ENCODE measurements around the gene DMAC2.
"Not testable (repeated sequence)": the region's sequence is repeated elsewhere in the genome, so short reads cannot be mapped to it uniquely, and the experiment has no call there.

DMAC2 gene

DNA sequence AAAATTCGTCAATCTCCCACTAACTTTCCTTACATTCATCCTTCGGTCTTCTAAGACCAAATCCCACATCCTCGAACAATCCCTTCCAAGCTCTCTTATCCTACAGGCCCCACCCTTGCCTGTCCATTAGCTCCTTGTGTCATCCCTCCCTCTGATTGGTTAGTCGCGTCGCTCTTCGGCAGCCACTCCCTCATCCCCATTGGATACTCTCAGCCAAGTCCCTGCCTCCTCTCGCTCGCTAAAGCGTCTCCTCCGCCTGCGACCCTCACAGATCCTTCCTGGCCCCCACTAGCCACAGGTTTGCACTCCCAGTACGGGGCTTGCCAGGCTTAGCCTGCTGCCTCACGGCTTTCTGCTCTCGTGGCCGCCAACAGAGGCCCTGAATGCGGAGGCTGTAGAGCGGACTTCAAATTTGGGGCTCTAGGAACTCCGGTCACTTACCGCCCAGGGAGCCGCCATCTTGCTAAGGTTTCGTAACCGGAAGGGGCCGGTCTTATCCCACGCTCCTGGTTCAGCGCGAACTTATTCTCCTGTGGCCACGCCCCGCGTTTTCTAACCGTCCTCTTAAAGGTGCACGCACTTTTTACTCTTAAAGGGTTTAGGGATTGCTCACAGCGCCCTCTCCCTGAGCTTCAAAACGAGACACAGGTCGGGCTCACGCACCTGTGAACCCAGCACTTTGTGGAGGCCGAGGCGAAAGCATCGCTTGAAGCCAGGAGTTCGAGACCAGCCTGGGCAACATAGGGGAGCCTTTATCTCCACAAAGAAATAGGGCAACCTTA, at the start of gene DMAC2:
TSS of gene DMAC2 (minus strand) at position 472 of the 782 bp plus-strand sequence. CDS start at position 459, 13 bp downstream.
- peak; percentile 95 for DNase-seq (ENCODE audit: low read depth)

DNA sequence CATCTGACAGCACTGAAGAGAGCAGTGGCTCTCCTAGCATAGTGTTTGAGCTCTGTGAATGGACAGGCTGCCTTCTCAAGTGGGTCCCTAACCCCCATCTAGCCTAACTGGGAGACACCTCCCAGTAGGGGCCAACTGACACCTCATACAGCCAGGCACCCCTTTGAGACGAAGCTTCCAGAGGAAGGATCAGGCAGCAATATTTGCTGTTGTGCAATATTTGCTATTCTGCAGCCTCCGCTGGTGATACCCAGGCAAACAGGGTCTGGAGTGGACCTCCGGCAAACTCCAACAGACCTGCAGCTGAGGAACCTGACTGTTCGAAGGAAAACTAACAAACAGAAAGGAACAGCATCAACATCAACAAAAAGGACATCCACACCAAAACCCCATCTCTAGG, 47.2 kb upstream of the DMAC2 start:
- DNase-seq (ENCODE audit: low read depth), result not testable (repeated sequence)

DNA sequence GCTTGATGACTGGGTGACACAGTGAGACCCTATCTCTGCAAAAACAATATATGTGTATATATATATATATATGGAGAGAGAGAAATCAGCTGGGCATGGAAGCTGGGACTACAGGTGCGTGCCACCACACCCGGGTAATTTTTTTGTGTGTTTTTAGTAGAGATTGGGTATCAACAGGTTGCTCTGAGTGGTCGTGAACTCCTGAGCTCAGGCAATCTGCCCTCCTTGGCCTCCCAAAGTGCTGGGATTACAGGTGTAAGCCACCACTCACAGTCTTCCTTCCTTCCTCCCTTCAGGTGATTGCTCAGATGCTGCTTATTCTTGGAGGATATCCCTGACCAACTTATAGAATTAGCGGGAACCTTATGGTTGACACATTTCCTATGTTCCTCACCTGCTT, 45.1 kb upstream of the DMAC2 start:
- no peak for DNase-seq (ENCODE audit: low read depth)

DNA sequence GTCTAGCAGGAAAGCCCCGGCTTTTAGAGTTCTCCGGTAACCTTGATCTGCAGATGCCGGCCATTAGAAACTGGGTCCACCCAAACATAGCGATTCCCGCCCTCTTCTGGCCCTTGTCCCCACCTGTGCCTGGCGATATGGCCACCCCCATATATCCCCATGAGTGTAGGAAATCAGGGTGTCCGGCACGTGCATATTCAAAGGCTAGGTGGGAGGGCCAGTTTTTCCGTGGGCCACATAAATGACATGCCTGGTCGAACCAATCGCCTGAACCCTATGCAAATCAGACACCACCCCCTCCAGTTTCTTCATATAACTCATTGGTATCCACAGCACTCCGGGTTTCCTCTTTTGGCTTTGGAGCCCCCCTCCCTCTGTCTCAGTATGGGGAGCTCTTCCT, 40.6 kb upstream of the DMAC2 start:
- DNase-seq (ENCODE audit: low read depth), result no peak

DNA sequence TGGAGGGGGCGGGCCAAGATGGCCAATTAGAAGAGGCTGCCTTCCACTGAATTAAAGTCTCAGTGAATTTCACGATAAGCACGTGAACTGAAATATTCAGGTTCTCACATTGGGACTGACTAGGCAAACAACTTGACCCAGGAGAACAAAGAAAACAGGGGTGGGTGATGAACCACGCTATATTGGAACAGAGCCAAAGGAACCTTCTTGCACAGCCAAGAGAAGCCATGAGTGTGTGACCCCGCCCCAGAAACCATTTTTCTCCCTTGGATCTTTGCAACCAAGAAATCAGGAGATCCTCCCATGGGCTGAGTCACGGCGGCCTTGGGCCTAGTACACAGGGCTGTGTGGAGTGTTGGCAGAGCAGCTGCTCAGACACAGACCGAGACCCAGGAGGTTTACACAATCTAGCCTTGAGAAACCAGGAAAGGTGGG, 40.1 kb upstream of the DMAC2 start:
- no peak for DNase-seq (ENCODE audit: low read depth)

DNA sequence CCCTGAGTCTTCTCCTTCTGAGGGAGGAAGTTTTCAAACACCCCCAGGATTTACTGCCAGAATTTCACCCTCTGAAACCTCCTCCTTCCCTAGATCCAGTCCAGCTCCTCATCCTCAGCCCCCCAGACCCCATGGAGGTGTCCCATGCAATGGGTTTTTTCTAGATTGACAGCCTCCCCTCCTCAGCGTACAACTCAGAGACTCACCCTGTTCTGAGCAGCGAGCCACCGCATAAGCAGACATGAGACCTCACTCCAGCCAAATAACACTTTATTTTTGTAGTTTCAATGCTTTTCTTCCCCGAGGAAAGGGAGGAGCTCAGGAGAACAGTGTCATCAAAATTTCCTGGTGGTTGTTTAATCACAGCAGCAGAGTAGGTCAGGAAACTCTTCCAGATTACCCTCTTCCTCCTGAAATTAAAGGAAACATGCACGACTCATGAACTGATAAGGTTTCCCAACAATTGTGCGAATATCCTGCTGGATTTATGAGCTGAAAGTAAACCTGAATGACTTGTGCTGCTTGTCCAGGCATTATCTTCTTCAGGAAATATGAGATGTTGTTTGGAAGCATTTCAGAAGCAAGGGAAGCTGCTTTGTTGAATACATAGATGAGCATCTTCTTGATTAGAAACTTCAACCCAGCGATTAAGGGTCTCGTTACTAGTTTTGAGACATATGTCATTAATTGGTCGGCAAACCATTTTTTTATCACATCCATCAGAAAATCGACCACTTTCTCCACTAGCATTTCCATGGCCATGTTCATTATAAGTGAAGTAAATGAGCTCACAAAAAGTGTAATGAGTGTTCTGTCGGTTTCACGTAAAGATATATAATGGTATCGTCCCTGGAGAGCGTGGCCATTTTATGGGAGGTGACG, 39.4 kb upstream of the DMAC2 start:
- DNase-seq (ENCODE audit: low read depth), result no peak

DNA sequence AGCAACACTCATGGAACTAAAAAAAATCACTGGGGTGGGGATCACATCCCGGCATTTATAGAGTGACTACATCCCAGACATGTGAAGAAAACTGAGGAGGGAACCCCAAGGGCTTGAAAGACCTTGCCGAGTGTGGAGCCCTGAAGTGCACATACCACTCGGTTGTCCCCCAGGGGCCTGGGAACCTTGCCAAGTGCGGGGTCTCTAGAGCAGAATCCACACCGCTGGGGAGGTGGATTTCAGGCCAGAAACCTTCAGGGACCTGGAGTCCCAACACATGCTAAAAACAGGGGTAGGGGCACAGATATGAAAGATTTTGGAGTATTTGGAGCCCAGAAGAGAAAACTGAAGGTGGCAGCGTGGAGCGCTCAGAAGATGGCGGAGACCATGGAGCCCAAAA, 38.5 kb upstream of the DMAC2 start:
- no peak for DNase-seq (ENCODE audit: low read depth)

DNA sequence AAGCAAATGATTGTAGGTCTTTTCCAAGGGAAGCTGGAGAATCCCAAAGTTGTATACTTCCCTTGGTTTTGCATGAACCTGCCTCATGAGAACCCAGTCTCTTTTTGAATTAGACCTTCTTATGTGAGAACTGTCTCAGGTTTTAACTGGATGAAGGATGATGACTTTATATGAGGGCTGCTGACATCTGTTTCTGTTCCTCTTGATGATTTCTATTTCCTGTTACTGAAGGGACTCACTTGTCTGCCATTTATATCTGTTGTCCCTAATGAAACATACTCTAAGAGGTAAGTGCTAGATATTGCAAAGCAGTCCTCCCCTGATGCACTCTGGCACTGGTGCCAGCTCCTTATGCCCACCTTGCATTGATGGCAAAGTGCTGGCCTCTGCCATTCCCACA, 36.9 kb upstream of the DMAC2 start:
- DNase-seq (ENCODE audit: low read depth), result no peak

DNA sequence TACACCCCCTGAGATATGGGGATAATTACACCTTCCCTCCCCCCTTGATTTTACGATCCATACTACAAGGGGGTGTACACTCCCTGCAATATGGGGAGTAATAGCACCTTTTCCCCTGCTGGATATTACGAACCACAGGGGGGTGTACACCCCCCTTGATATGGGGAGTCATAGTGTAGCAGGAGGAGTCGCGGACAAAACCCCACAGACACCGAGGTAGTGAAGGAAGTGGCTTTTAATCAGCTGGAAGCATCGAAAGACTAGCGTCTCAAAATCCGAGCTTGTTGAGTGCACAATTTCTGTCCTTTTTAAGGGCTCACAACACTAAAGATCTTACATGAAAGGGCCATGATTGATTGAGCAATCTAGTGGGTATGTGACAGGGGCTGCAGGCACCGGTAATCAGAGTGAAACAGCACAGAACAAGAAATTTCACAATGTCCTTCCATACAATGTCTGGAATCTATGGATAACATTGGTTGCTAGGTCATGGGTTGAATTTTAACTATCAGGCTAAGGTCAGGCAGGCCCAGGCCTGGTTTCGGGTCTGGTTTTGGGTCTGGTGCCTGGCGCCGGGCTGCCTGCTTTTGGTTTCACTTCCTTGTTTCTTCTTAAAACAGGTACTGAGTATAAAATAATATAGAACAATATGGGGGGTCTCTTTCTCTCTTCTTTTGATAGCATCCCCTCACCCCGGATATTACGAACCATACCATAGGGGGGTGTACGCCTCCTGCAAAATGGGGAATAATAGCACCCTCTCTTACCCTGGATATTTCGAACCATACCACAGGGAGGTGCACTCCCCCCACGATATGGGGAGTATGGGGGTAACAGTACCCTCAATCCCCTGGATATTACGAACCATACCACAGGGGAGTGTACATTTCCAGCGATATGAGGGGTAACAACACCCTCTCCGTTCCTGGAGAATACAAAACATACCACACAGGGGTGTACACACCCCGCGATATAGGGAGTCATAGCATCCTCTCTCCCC, 23.8 kb upstream of the DMAC2 start:
- not testable (repeated sequence) for DNase-seq (ENCODE audit: low read depth)

DNA sequence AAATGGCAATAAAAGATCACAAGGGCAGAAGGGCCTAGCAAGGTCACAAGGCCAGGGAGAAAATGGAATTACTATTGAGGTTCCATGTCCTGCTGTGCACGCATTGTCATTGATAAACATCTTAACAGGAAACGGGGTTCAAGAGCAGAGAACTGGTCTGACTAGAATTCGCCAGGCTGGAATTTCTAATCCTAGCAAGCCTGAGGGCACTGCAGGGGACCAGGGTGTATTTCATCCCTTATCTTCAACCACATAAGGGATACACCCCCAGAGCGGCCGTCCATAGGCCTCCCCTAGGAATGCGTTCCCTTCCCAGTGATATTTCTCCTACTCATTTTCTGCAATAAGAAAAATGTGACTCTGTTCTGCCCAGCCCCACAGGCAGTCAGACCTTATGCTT, 22.8 kb upstream of the DMAC2 start:
- no peak for DNase-seq (ENCODE audit: low read depth)

DNA sequence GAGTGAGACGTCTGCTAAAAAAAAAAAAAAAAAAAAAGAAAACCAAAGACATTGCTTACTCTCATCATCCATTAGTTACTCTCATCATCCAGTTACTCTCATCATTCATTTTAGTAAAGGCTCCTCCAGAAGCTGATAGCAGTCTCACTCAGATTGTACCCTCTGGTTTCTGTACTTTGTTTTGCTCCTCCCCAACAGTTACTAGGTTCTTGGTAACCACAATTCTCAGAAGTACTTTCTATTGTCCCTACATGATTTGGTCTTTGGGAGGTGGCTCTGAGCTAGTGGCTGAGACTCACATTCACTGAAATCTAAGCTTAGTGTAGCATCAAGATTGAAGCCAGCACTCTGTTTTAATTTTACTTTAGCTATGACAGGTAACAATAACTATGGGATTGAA, 17.5 kb upstream of the DMAC2 start:
- no peak for DNase-seq (ENCODE audit: low read depth)

DNA sequence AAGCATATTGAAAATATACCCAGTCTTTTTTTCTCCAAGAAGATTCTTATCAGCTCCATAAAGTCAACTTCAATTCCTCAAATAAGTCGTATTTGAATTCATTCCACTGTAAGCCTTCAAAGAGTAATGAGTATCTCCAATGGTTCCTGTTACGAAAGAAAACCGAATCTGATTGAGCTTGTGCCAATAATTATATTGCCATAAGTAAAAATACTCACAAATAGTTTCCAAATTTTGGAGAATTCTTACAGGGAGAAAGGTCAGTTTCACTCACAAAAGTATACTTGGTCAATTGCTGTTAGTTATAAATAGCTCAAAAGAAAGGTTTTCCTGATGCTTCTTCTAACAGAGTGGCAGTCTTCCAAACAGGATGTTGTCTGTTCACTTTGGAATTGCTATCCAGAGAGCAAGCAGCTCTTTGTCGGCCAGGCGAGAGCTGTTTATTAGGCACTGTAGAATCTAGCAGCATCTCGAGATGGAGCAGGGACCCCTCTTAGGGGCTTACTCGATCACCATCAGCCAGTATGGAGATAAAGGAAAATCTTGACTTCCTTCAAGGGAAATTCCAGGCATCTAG, 16.7 kb upstream of the DMAC2 start:
- DNase-seq (ENCODE audit: low read depth), result no peak

DNA sequence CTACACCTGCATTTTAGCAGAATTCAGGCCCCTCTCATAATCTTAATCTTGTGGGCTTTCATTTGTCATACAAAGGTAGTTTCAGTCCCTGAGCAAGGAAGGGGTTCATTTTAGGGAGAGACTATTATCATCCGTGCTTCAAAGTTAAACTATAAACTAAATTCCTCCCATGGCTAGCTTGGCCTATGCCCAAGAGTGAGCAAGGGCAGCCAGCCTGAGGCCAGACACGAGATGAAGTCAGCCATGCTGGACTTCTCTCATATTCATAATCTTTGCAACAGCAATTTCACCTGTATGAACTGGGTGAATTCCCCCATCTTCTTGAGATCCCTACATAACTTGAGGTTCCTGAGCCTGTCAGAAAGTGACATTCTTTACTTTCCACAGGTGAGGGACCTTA, 16.2 kb upstream of the DMAC2 start:
- no peak for DNase-seq (ENCODE audit: low read depth)

DNA sequence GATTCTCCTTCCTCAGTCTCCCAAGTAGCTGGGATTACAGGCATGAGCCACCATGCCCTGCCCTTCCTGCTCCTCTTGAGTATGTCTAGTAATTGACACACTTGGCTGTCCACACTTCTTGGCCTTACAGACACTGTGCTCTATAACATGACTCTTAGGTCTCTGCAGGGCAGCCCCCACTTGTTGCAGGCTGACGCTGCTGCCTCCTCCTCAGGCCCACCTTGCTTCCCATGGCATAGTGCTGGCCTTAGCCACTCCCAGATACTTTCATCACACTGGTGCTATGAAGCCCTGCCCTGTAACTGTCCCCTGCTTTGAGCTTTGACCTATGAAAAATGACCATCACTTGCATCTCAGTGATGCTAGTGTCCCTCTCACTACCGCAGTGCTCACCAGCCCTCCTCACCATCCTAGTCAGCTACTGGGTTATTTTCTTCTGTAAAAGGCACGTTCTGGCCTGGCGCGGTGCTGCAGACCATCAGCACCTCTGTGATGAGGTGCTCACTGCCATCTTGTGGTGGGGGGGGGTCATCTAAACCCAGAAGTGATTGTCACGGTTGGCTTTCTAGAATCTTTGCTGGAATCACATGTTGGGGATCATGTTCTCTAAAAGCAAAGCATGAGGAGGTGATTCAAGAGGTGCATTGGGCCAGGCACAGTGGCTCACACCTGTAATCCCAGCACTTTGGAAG, 13.0 kb upstream of the DMAC2 start:
- DNase-seq (ENCODE audit: low read depth), result no peak

DNA sequence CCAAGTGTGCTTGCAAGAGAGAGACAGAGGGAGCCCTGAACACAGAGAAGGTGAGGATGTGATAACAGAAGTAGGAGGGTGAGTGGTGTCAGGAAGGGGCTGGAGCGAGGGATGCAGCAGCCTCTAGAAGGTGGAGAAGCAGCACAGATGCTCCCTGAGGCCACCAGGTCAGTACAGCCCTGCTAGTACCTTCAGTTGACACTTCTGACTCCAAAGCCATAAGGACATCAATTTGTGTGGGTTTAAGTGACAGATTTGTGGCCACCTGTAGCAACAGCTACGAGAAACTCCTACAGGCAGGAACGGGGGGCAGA, 10.1 kb upstream of the DMAC2 start:
- DNase-seq (ENCODE audit: low read depth), result no peak

DNA sequence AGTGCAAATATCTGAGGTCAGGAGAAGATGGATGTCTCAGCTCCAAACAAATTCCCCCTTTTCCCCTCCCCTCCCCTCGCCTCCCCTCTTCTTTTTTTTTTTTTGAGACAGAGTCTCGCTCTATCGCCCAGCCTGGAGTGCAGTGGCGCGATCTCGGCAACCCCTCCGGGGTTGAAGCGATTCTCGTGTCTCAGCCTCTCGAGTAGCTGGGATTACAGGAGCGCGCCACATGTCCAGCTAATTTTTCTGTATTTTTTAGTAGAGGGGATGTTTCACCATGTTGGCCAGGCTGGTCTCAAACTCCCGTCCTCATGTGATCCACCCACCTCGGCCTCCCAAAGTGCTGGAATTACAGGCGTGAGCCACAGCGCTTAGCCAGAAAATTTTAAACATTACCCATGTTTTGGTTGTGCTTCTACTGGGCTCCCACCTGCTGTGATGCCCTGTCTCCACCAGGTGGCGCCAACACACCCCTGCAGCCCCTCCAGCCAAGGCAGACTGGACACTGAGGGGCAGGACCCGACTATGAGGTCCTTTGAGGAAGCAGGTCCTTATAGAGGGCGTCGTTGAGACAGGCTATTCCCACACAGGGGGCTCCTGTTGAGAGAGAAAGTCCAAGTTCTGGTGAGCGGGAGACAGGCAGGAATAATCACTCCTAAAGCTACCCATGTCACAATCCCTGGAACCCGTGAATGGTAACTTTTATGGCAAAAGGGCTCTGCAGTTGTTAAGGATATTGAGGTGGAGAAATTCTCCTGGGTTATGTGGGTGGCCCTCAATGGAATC, 9.6 kb upstream of the DMAC2 start:
- peak; percentile 44 for DNase-seq (ENCODE audit: low read depth)

DNA sequence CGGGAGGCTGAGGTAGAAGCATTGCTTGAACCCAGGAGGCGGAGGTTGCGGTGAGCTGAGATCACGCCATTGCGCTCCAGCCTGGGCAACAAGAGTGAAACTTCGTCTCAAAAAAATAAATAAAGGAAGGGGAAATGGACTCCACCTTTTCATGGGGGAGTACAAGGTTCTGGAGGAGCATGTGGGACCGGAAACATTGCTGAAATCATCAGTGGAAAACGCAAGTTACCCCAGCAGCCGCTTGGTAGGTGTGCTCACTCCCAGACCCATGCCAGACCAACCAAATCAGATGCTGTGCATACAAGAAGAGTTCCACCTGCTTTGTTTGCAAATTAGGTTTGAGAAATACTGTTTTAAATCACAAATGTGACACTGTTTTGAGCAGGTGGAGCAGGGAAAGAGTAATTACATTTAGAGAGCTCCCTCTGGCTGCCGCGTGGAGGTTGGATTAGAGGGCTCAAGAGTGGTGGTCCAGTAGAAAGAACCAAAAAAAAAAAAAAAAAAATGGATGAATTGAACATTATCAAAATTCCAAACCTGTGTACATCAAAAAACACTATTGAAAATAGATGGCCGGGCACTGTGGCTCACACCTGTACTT, 8.1 kb upstream of the DMAC2 start:
- DNase-seq (ENCODE audit: low read depth), result no peak

DNA sequence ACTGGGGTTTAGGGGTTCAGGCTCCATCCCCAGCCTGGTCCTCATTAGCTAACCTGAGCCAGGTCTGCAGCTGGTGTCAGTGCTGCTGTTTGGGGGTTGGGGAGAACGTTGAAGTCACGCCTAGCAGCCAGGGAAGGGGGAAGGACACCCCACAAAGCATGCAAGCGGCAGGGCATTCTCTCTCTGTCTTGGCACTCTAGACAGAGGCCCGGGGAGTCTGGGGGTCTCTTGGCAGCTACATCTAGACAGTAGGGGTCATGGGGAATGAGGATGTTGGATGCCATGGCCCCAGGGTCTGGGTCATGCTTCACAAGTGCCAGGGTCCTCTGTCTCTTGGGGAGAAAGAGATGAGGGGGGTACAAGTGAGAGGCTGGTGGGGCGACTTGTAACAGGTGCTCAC, 5.9 kb upstream of the DMAC2 start:
- DNase-seq (ENCODE audit: low read depth), result no peak

DNA sequence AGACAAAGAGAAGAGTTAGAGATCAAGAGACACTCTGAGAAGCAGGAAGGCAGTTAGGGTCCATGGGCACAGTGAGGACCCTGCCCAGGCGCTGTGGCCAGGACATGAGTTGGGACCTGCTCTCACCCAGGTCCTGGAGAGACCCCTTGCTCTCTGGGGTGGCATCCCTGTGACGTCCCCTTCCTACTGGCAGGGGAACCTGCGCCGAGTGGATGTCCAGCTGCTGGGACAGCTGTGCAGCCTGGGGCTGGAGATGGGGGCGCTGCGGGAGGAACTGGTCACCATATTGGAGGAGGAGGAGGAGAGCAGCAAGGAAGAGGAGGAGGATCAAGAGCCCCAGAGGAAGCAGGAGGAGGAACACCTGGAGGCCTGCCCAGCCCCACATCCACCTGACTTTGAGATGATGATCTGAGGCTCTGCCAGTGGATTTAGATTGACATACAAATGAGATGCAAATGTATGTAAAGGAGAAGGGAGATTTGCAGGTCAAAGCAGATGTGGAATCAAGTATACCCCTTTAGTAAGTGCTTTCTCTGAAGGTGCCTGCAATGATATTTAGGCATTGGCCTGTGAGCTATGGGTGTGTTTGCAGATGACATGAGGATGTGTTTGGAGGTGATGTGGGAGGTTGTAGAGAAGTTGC, 4.2 kb upstream of the DMAC2 start:
- DNase-seq (ENCODE audit: low read depth), result no peak

Data from stimulated activated CD8-positive, alpha-beta memory T cell treated with anti-CD3 and anti-CD28 coated beads, Interleukin-7, amount 100 ng/mL, for 24 hours (primary cell).